Activated CD4-positive, CD25-positive, alpha-beta regulatory T cell treated with anti-CD3 and anti-CD28 coated beads, Interleukin-2, amount 50 U/mL, for 72 hours (primary cell): Measurements from ENCODE around the gene ROR1.
"Not testable (repeated sequence)": the region's sequence is repeated elsewhere in the genome, so short reads cannot be mapped to it uniquely, and the experiment has no call there.

ENCODE experiments used
- DNase-seq: peaks from one replicate; pipeline ENCODE4 v3.0.0; 2021

Gene ROR1

GRCh38 chr1:63794939-63795378, 21.1 kb downstream of the ROR1 start:
- no peak for DNase-seq

GRCh38 chr1:63795455-63795854, 21.6 kb downstream of the ROR1 start:
- no peak for DNase-seq

- no peak for DNase-seq
These were observed 23.4 kb downstream of the ROR1 start for GRCh38 chr1:63797056-63797726.

- DNase-seq = no peak
These were observed 24.5 kb downstream of the ROR1 start for GRCh38 chr1:63798284-63798683.

GRCh38 chr1:63799307-63799706, 25.5 kb downstream of the ROR1 start:
- no peak for DNase-seq

- DNase-seq = no peak
These were observed 26.0 kb downstream of the ROR1 start for GRCh38 chr1:63799820-63800219.

GRCh38 chr1:63802109-63802508, 28.3 kb downstream of the ROR1 start:
- no peak for DNase-seq

GRCh38 chr1:63804829-63805484, 31.1 kb downstream of the ROR1 start:
- no peak for DNase-seq

- DNase-seq = no peak
These were observed 33.2 kb downstream of the ROR1 start for GRCh38 chr1:63807046-63807445.

- no peak for DNase-seq
These were observed 37.2 kb downstream of the ROR1 start for GRCh38 chr1:63810936-63811469.

- DNase-seq = no peak
These were observed 38.4 kb downstream of the ROR1 start for GRCh38 chr1:63812071-63812700.

- no peak for DNase-seq
These were observed 40.0 kb downstream of the ROR1 start for GRCh38 chr1:63813829-63814277.

- not testable (repeated sequence) for DNase-seq
These were observed 42.5 kb downstream of the ROR1 start for GRCh38 chr1:63816217-63816815.

GRCh38 chr1:63817152-63817667, 43.4 kb downstream of the ROR1 start:
- DNase-seq = no peak

- no peak for DNase-seq
These were observed 43.9 kb downstream of the ROR1 start for GRCh38 chr1:63817700-63818099.

GRCh38 chr1:63818567-63819325, 44.9 kb downstream of the ROR1 start:
- no peak for DNase-seq

GRCh38 chr1:63819795-63820194, 46.0 kb downstream of the ROR1 start:
- no peak for DNase-seq

- no peak for DNase-seq
These were observed 47.5 kb downstream of the ROR1 start for GRCh38 chr1:63821091-63822005.

- DNase-seq = no peak
These were observed 48.7 kb downstream of the ROR1 start for GRCh38 chr1:63822540-63822939.

GRCh38 chr1:63824451-63824850, 50.6 kb downstream of the ROR1 start:
- DNase-seq = no peak

- no peak for DNase-seq
These were observed 51.3 kb downstream of the ROR1 start for GRCh38 chr1:63825111-63825510.
